ENCODE results near the gene FMN1. TPM values are rescaled to one million over a fixed set of nuclear protein-coding genes. Genes with fewer than 3 reads are reported as not detected.

The FMN1 gene
- total RNA-seq, 1 donor from 2014 or later: 4.2 TPM

DNA sequence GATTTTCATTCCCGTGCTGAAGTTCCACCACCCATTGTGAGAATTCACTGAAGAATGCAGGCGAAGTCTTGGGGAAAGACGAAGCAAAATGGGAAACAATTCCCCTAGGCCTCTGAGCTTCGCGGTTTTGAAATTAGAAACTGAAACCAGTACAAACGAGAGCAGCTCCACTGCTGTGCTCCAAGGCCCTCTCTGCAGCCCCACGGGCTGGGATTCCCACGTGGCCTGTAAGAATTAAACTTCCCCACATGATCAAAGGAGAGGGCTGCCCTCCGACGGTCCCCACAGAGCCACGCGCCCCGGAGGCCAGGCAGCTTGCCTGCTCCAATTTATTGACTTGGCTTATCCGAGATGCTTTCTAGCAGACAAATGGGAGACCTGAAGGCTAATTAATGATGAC lies 332.8 kb downstream of the FMN1 start:
- peak; percentile 90 for DNase-seq (ENCODE audit: extremely low spot score, unreplicated experiment)
- peaks cover 82% of the 10 kb centered on the region for H3K4me1 Mint-ChIP-seq (ENCODE audit: unreplicated experiment)

DNA sequence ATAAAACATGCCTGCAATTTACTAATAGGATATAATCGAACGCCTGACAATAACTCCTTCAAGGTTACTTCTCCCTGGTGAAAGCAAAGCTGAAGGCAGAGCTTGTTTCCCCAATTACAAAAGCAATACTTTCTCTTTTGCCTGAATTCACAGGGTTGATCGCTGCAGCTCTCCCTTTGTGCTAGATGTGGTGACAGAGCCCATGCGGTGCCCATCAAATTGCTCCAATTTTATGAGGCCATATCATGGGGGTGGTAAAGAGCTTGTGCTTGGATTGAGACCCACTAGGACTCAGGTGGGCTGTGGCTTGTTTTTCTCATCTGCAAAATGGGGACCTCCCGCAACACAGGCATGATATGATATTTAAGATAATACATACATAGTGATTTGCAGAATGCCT lies 333.3 kb downstream of the FMN1 start:
- peak overlapping the region; percentile 72 for H3K4me3 Mint-ChIP-seq (ENCODE audit: unreplicated experiment)
- no peaks in the 10 kb centered on the region for H3K27me3 Mint-ChIP-seq (ENCODE audit: unreplicated experiment)
- no peak for DNase-seq (ENCODE audit: extremely low spot score, unreplicated experiment)
- H3K36me3 Mint-ChIP-seq (ENCODE audit: unreplicated experiment): no peaks in the 10 kb centered on the region
- H3K9me3 Mint-ChIP-seq (ENCODE audit: unreplicated experiment): no peaks in the 10 kb centered on the region
- peak overlapping the region; percentile 98 for H3K27ac Mint-ChIP-seq (ENCODE audit: unreplicated experiment)
- TF ChIP-seq, protein P1, sequence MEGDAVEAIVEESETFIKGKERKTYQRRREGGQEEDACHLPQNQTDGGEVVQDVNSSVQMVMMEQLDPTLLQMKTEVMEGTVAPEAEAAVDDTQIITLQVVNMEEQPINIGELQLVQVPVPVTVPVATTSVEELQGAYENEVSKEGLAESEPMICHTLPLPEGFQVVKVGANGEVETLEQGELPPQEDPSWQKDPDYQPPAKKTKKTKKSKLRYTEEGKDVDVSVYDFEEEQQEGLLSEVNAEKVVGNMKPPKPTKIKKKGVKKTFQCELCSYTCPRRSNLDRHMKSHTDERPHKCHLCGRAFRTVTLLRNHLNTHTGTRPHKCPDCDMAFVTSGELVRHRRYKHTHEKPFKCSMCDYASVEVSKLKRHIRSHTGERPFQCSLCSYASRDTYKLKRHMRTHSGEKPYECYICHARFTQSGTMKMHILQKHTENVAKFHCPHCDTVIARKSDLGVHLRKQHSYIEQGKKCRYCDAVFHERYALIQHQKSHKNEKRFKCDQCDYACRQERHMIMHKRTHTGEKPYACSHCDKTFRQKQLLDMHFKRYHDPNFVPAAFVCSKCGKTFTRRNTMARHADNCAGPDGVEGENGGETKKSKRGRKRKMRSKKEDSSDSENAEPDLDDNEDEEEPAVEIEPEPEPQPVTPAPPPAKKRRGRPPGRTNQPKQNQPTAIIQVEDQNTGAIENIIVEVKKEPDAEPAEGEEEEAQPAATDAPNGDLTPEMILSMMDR (IDR thresholded peaks at IDR 0.05): no peak
- peaks cover 82% of the 10 kb centered on the region for H3K4me1 Mint-ChIP-seq (ENCODE audit: unreplicated experiment)

More for the DNA sequence above, 332.8 kb downstream of the FMN1 start:
- TF ChIP-seq, protein P1 (IDR thresholded peaks at IDR 0.05): no peak
- Mint-ChIP-seq H3K4me3 (ENCODE audit: unreplicated experiment) (peak overlapping the region; percentile 72), H3K9me3 (ENCODE audit: unreplicated experiment) (no peaks in the 10 kb centered on the region), H3K27me3 (ENCODE audit: unreplicated experiment) (no peaks in the 10 kb centered on the region), H3K27ac (ENCODE audit: unreplicated experiment) (peak overlapping the region; percentile 98), H3K36me3 (ENCODE audit: unreplicated experiment) (no peaks in the 10 kb centered on the region)

DNA sequence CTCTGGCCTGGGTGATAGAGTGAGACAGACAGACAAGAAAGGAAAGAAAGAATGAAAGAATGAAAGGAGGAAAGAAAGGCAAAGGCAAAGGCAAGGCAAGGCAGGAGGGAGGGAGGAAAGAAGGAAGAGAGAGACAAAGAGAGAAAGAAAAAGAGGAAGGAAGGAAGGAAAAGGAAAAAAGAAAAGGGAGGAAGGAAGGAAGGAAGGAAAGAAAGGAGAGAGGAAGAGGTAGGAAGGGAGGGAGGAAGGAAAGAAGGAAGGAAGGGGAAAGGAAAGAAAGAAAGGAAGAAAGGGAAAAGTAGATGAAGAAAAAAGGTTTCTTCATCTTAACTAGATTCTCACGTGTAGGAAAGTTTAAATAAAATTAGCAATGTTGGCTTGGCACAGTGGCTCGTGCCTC lies 334.5 kb downstream of the FMN1 start:
- no peaks in the 10 kb centered on the region for H3K9me3 Mint-ChIP-seq (ENCODE audit: unreplicated experiment)
- peak overlapping the region; percentile 98 for H3K27ac Mint-ChIP-seq (ENCODE audit: unreplicated experiment)
- H3K36me3 Mint-ChIP-seq (ENCODE audit: unreplicated experiment): no peaks in the 10 kb centered on the region
- H3K4me1 Mint-ChIP-seq (ENCODE audit: unreplicated experiment): peaks cover 93% of the 10 kb centered on the region
- H3K4me3 Mint-ChIP-seq (ENCODE audit: unreplicated experiment): no peak overlapping the region
- TF ChIP-seq, protein P1 (IDR thresholded peaks at IDR 0.05): no peak
- H3K27me3 Mint-ChIP-seq (ENCODE audit: unreplicated experiment): no peaks in the 10 kb centered on the region
- DNase-seq (ENCODE audit: extremely low spot score, unreplicated experiment): no peak

DNA sequence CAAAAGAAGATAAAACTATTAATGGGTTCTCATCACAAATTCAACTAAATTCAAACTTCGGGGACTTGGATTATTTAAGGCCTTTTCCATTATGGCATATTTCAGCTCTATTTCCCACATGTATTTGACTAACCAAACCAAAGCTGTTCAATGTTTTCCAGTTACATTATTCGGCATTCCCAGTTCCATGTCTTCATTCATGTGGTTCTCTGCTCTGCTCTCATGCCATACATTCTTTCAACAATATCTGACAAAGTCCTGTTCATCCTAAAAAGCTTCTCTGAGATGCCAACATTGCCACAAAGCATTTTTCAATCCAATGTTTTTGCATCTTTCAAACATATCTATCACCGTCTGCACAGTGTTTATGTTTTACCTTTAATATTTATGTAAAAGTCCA lies 335.3 kb downstream of the FMN1 start:
- Mint-ChIP-seq H3K27ac (ENCODE audit: unreplicated experiment) (no peak overlapping the region), H3K36me3 (ENCODE audit: unreplicated experiment) (no peaks in the 10 kb centered on the region), H3K4me3 (ENCODE audit: unreplicated experiment) (no peak overlapping the region), H3K9me3 (ENCODE audit: unreplicated experiment) (no peaks in the 10 kb centered on the region), H3K27me3 (ENCODE audit: unreplicated experiment) (no peaks in the 10 kb centered on the region), H3K4me1 (ENCODE audit: unreplicated experiment) (peaks cover 91% of the 10 kb centered on the region)
- TF ChIP-seq, protein P1 (IDR thresholded peaks at IDR 0.05): no peak
- DNase-seq (ENCODE audit: extremely low spot score, unreplicated experiment): no peak

DNA sequence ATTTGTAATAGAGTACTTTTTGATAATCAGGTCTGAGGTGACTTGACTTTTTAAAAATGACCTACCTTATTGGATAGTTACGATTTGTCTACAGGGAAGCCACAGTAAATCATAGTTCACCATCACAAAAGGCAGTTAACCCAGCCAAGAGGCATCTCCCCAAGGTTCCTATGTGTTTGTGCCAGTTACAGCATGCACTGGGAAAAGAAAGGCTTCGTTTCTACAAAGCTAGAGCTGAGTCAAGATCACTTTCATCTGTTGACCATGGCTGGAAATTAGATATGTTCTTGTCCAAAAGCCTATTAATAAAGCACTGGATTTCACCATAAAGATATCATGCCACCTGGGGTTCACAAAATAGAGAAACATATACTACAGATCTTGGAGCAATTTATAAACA lies 336.8 kb downstream of the FMN1 start:
- no peak overlapping the region for H3K4me3 Mint-ChIP-seq (ENCODE audit: unreplicated experiment)

More for the DNA sequence above, 336.8 kb downstream of the FMN1 start:
- no peaks in the 10 kb centered on the region for H3K36me3 Mint-ChIP-seq (ENCODE audit: unreplicated experiment)
- TF ChIP-seq, protein P1 (IDR thresholded peaks at IDR 0.05): no peak
- no peaks in the 10 kb centered on the region for H3K9me3 Mint-ChIP-seq (ENCODE audit: unreplicated experiment)
- H3K27me3 Mint-ChIP-seq (ENCODE audit: unreplicated experiment): no peaks in the 10 kb centered on the region
- H3K4me1 Mint-ChIP-seq (ENCODE audit: unreplicated experiment): peaks cover 87% of the 10 kb centered on the region
- no peak for DNase-seq (ENCODE audit: extremely low spot score, unreplicated experiment)
- H3K27ac Mint-ChIP-seq (ENCODE audit: unreplicated experiment): no peak overlapping the region

Data from osteocyte (in vitro differentiated cells).